ENCODE results near the gene GIMAP8. TPM values are rescaled to one million over a fixed set of nuclear protein-coding genes. Genes with fewer than 3 reads are reported as not detected.

Gene GIMAP8
- polyA plus RNA-seq, 1 of the 3 experiments (the other 2 are of a cell fraction) = not detected

DNA sequence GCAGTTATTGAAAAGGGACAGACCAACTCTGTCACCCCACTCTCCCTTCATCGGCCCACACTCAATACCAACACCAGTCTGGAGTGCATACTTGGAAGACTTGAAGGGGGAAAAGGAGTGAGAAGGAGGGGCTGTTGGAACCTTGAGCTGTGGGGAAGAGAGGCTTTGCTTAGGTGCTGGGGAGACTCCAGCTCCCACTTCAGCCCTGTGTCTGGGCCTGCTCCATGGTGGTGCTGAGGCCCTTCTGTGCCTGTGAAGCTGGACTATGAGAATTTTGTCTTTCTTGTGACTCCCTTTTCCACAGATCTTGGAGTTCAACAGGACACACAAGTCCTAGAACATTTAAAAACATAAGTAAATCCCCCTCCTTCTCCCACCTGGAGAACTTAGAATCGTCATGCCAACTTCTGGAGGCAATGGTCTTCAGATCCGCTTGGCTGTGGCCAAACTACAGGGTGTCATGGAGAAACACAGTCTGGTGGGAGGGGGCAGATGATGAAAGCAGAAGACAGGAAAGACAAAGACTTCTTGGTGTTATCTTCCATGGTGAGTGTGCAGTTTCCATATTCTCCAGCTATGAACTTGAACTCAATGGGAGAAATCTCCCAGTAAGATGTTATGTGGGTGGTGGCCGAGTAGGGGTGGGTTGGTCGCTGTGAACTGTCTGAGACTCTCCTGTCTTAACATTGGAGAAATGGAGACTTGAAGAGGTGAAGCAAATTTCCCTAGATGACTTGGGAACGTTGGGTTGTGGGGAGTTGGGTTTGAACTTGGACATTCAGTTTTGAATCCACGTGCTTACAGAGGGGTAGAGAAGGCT is 18.4 kb upstream of the GIMAP8 start:
- 28% methylated on average over 7 of the region's 7 CpGs for WGBS (ENCODE audit: low lambda C conversion rate)
- ChIA-PET CTCF (interaction anchor here (1.2 to 5.0 kb wide), 4 partner anchors 11 to 26 kb away, joined by 3 to 20 read pairs (median 6); partner anchors contain the start of gene GIMAP8), POLR2A (no interaction called here)
- no peaks in the 10 kb centered on the region for H3K79me2 ChIP-seq (ENCODE audit: insufficient read depth)
- peaks cover 19% of the 10 kb centered on the region for H3K27me3 ChIP-seq (ENCODE audit: insufficient read depth)
- no peaks in the 10 kb centered on the region for H3K36me3 ChIP-seq (replicated peaks in 1 of 2; ENCODE audit: control insufficient read depth in 1 of 2, insufficient read depth in 2 of 2, low read length in 1 of 2)
- H3K4me1 ChIP-seq (ENCODE audit: control insufficient read depth in 1 of 2, insufficient read depth in 2 of 2, low read depth in 1 of 2, low read length in 1 of 2) = peaks cover 0 to 11% of the 10 kb centered on the region in 2 experiments; a peak in 2 of 4 replicates
- H3F3A ChIP-seq (replicated peaks; ENCODE audit: insufficient read depth) = no peaks in the 10 kb centered on the region
- no peak for DNase-seq
- no peak overlapping the region for H2AFZ ChIP-seq (ENCODE audit: low read depth)
- TF ChIP-seq, protein P1, sequence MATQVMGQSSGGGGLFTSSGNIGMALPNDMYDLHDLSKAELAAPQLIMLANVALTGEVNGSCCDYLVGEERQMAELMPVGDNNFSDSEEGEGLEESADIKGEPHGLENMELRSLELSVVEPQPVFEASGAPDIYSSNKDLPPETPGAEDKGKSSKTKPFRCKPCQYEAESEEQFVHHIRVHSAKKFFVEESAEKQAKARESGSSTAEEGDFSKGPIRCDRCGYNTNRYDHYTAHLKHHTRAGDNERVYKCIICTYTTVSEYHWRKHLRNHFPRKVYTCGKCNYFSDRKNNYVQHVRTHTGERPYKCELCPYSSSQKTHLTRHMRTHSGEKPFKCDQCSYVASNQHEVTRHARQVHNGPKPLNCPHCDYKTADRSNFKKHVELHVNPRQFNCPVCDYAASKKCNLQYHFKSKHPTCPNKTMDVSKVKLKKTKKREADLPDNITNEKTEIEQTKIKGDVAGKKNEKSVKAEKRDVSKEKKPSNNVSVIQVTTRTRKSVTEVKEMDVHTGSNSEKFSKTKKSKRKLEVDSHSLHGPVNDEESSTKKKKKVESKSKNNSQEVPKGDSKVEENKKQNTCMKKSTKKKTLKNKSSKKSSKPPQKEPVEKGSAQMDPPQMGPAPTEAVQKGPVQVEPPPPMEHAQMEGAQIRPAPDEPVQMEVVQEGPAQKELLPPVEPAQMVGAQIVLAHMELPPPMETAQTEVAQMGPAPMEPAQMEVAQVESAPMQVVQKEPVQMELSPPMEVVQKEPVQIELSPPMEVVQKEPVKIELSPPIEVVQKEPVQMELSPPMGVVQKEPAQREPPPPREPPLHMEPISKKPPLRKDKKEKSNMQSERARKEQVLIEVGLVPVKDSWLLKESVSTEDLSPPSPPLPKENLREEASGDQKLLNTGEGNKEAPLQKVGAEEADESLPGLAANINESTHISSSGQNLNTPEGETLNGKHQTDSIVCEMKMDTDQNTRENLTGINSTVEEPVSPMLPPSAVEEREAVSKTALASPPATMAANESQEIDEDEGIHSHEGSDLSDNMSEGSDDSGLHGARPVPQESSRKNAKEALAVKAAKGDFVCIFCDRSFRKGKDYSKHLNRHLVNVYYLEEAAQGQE (IDR thresholded peaks at IDR 0.05; ENCODE audit: low read depth, low read length) = no peak
- TF ChIP-seq TCF12 (IDR thresholded peaks at IDR 0.05) = no peak
- no peak for TF ChIP-seq FOXJ3 (CRISPR knock-in tag; IDR thresholded peaks at IDR 0.05)
- TF ChIP-seq RAD21 (IDR thresholded peaks at IDR 0.05; ENCODE audit: low read length) = no peak
- TF ChIP-seq RCOR1 (IDR thresholded peaks at IDR 0.05; ENCODE audit: low read length) = no peak
- TF ChIP-seq CHD2 (IDR thresholded peaks at IDR 0.05; ENCODE audit: low read length, partially characterized antibody) = no peak
- TF ChIP-seq, protein P2, sequence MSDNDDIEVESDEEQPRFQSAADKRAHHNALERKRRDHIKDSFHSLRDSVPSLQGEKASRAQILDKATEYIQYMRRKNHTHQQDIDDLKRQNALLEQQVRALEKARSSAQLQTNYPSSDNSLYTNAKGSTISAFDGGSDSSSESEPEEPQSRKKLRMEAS (IDR thresholded peaks at IDR 0.05; ENCODE audit: low read depth) = no peak
- TF ChIP-seq, protein P3, sequence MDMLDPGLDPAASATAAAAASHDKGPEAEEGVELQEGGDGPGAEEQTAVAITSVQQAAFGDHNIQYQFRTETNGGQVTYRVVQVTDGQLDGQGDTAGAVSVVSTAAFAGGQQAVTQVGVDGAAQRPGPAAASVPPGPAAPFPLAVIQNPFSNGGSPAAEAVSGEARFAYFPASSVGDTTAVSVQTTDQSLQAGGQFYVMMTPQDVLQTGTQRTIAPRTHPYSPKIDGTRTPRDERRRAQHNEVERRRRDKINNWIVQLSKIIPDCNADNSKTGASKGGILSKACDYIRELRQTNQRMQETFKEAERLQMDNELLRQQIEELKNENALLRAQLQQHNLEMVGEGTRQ (IDR thresholded peaks at IDR 0.05; ENCODE audit: borderline replicate concordance, low read depth, low read length) = no peak
- no peak for TF ChIP-seq FOXM1 (IDR thresholded peaks at IDR 0.05; ENCODE audit: low read depth)
- no peak for TF ChIP-seq NRF1 (IDR thresholded peaks at IDR 0.05; ENCODE audit: low read depth, low read length)
- no peak for TF ChIP-seq TAF1 (IDR thresholded peaks at IDR 0.05; ENCODE audit: borderline replicate concordance, low read depth, low read length)
- TF ChIP-seq MXI1 (IDR thresholded peaks at IDR 0.05; ENCODE audit: low read depth, low read length) = no peak
- no peak for TF ChIP-seq RFX5 (IDR thresholded peaks at IDR 0.05; ENCODE audit: low read length)
- no peak for TF ChIP-seq SMC3 (IDR thresholded peaks at IDR 0.05; ENCODE audit: low read depth, low read length)
- TF ChIP-seq, protein P4, sequence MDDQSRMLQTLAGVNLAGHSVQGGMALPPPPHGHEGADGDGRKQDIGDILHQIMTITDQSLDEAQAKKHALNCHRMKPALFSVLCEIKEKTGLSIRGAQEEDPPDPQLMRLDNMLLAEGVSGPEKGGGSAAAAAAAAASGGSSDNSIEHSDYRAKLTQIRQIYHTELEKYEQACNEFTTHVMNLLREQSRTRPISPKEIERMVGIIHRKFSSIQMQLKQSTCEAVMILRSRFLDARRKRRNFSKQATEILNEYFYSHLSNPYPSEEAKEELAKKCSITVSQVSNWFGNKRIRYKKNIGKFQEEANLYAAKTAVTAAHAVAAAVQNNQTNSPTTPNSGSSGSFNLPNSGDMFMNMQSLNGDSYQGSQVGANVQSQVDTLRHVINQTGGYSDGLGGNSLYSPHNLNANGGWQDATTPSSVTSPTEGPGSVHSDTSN (IDR thresholded peaks at IDR 0.05) = no peak
- no peak for TF ChIP-seq YY1 (IDR thresholded peaks at IDR 0.05; ENCODE audit: low read depth)
- TF ChIP-seq, protein P5, sequence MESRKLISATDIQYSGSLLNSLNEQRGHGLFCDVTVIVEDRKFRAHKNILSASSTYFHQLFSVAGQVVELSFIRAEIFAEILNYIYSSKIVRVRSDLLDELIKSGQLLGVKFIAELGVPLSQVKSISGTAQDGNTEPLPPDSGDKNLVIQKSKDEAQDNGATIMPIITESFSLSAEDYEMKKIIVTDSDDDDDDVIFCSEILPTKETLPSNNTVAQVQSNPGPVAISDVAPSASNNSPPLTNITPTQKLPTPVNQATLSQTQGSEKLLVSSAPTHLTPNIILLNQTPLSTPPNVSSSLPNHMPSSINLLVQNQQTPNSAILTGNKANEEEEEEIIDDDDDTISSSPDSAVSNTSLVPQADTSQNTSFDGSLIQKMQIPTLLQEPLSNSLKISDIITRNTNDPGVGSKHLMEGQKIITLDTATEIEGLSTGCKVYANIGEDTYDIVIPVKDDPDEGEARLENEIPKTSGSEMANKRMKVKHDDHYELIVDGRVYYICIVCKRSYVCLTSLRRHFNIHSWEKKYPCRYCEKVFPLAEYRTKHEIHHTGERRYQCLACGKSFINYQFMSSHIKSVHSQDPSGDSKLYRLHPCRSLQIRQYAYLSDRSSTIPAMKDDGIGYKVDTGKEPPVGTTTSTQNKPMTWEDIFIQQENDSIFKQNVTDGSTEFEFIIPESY (IDR thresholded peaks at IDR 0.05; ENCODE audit: borderline replicate concordance, low read depth) = no peak
- TF ChIP-seq SIN3A (IDR thresholded peaks at IDR 0.05; ENCODE audit: borderline replicate concordance, low read depth, low read length) = no peak
- TF ChIP-seq, protein P6, sequence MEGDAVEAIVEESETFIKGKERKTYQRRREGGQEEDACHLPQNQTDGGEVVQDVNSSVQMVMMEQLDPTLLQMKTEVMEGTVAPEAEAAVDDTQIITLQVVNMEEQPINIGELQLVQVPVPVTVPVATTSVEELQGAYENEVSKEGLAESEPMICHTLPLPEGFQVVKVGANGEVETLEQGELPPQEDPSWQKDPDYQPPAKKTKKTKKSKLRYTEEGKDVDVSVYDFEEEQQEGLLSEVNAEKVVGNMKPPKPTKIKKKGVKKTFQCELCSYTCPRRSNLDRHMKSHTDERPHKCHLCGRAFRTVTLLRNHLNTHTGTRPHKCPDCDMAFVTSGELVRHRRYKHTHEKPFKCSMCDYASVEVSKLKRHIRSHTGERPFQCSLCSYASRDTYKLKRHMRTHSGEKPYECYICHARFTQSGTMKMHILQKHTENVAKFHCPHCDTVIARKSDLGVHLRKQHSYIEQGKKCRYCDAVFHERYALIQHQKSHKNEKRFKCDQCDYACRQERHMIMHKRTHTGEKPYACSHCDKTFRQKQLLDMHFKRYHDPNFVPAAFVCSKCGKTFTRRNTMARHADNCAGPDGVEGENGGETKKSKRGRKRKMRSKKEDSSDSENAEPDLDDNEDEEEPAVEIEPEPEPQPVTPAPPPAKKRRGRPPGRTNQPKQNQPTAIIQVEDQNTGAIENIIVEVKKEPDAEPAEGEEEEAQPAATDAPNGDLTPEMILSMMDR (IDR thresholded peaks at IDR 0.05) = no peak
- H3K9me2 ChIP-seq = no peaks in the 10 kb centered on the region
- H3K9me3 ChIP-seq = no peaks in the 10 kb centered on the region
- no peak overlapping the region for H3K4me3 ChIP-seq (ENCODE audit: low read depth in 2 of 2, low read length in 1 of 2)
- no peak overlapping the region for H3K27ac ChIP-seq (ENCODE audit: low read depth in 2 of 2, low read length in 1 of 2)
- no peak overlapping the region for H3K4me2 ChIP-seq
- no peaks in the 10 kb centered on the region for H4K20me1 ChIP-seq (ENCODE audit: insufficient read depth)
- no peak overlapping the region for H3K9ac ChIP-seq
